GM21526 (cell line): ENCODE measurements around the gene MED28.
A peak's percentile ranks its signal among the peaks of the same experiment; 100 is the strongest.
"Not testable (repeated sequence)": the region's sequence is repeated elsewhere in the genome, so short reads cannot be mapped to it uniquely, and the experiment has no call there.

Experiments used
- ATAC-seq: cut with Tn5 transposase; IDR thresholded peaks from one replicate; pipeline ENCODE4 v1.9.1; 2021; ENCODE audit warnings: moderate library complexity; ENCODE audit not compliant: unreplicated experiment, low FRiP score

MED28 gene

GRCh38 chr4:17614416-17615299 lies at the start of gene MED28:
Gene MED28 (plus strand): TSS chr4:17614641. CDS start chr4:17614655, 14 bp downstream.
- ATAC-seq: peak; percentile 94

- no peak for ATAC-seq
These were observed 48.6 kb upstream of the MED28 start for GRCh38 chr4:17565846-17566245.

- no peak for ATAC-seq
These were observed 47.2 kb upstream of the MED28 start for GRCh38 chr4:17567271-17567670.

GRCh38 chr4:17574206-17574605 lies 40.2 kb upstream of the MED28 start:
- ATAC-seq: no peak

- not testable (repeated sequence) for ATAC-seq
These were observed 39.3 kb upstream of the MED28 start for GRCh38 chr4:17575177-17575576.

- ATAC-seq: peak; percentile 76
These were observed 37.3 kb upstream of the MED28 start, which contains the start of gene LAP3 for GRCh38 chr4:17576932-17577664. Gene LAP3 (plus strand): TSS chr4:17577198. CDS start chr4:17577466, 268 bp downstream.

- ATAC-seq: peak; percentile 11
These were observed 36.6 kb upstream of the MED28 start for GRCh38 chr4:17577665-17578481.

- ATAC-seq: peak; percentile 27
These were observed 36.0 kb upstream of the MED28 start for GRCh38 chr4:17578482-17578891.

GRCh38 chr4:17580969-17581368 lies 33.5 kb upstream of the MED28 start:
- no peak for ATAC-seq

- ATAC-seq: no peak
These were observed 31.2 kb upstream of the MED28 start for GRCh38 chr4:17583276-17583675.

- ATAC-seq: no peak
These were observed 30.5 kb upstream of the MED28 start for GRCh38 chr4:17583941-17584340.

- ATAC-seq: no peak
These were observed 29.8 kb upstream of the MED28 start for GRCh38 chr4:17584521-17585213.

GRCh38 chr4:17587094-17587822 lies 27.2 kb upstream of the MED28 start:
- ATAC-seq: no peak

- ATAC-seq: no peak
These were observed 25.1 kb upstream of the MED28 start for GRCh38 chr4:17589355-17589754.

GRCh38 chr4:17595471-17596005 lies 18.9 kb upstream of the MED28 start:
- peak; percentile 81 for ATAC-seq

GRCh38 chr4:17597517-17597916 lies 16.9 kb upstream of the MED28 start:
- ATAC-seq: no peak

GRCh38 chr4:17599826-17600225 lies 14.6 kb upstream of the MED28 start:
- no peak for ATAC-seq

- no peak for ATAC-seq
These were observed 9.2 kb upstream of the MED28 start for GRCh38 chr4:17605236-17605635.

- peak; percentile 44 for ATAC-seq
These were observed 553 bp upstream of the MED28 start for GRCh38 chr4:17613761-17614415.
